A549 (cell line): ENCODE data around the gene NFKBIZ. TPM values are rescaled to one million over a fixed set of nuclear protein-coding genes. Genes with fewer than 3 reads are reported as not detected.
A peak's percentile ranks its signal among the peaks of the same experiment; 100 is the strongest.

ENCODE experiments used
- ATAC-seq, 2 experiments: fragments of 200-7000 bp in 1 of 2; fragments of >200 bp in 1 of 2; cut with Nextera tagmentation in 1 of 2; cut with Tn5 transposase in 1 of 2; 3 replicates each; pipeline versions ENCODE4 v1.8.0 to v1.9.1; 2018 to 2020; ENCODE audit warnings: mild to moderate bottlenecking in 1 of 2, moderate library complexity in 1 of 2
- CTCF ChIA-PET: fragments of 300-600 bp; sonication (Branson Sonifier 250); formaldehyde crosslinking; extraction: SDS; loops from one replicate; lab custom pipeline; 2021; ENCODE audit warnings: antibody characterized with exemption, inconsistent platforms; lab: Yijun Ruan, JAX
- POLR2A ChIA-PET: fragments of 350-600 bp; formaldehyde crosslinking; extraction: SDS; loops from one replicate; lab custom pipeline; 2021; ENCODE audit warnings: antibody characterized with exemption, inconsistent platforms; lab: Yijun Ruan, JAX
- DNase-seq, 2 experiments: peaks; one replicate each; pipeline versions ENCODE4 v3.0.0 to v3.0.0-alpha.2; 2011 to 2016; ENCODE audit warnings: low read depth in 1 of 2, low spot score in 1 of 2
- FAIRE-seq: peaks from 2 replicates; lab custom pipeline; 2011; peaks lifted over from hg19 to GRCh38; lab: Jason Lieb, UNC
- H3K27ac ChIP-seq, 2 experiments: fragments of >200 bp; sonication (Bioruptor Twin); formaldehyde crosslinking; 3 replicates each; pipeline ENCODE4 v1.5.1; 2016 to 2017
- H3K4me1 ChIP-seq: fragments of >200 bp; sonication (Bioruptor Twin); formaldehyde crosslinking; 3 replicates; pipeline ENCODE4 v1.6.1; 2016
- H3K4me2 ChIP-seq: fragments of >200 bp; sonication (Bioruptor Twin); formaldehyde crosslinking; 3 replicates; pipeline ENCODE4 v1.6.1; 2016
- H3K4me3 ChIP-seq: fragments of >200 bp; sonication (Bioruptor Twin); formaldehyde crosslinking; 3 replicates; pipeline ENCODE4 v1.5.1; 2016
- H3K9me3 ChIP-seq: fragments of >200 bp; sonication (Bioruptor Twin); formaldehyde crosslinking; 3 replicates; pipeline ENCODE4 v1.6.1; 2016
- ATOH8 ChIP-seq: fragments of 250-450 bp; sonication (Bioruptor Pico); IDR thresholded peaks from 2 replicates; pipeline ENCODE4 v1.5.0; 2020; ENCODE audit warnings: low read depth, mild to moderate bottlenecking, moderate library complexity
- BCL3 ChIP-seq: fragments of >200 bp; sonication (Bioruptor Twin); formaldehyde crosslinking; IDR thresholded peaks from 3 replicates; pipeline ENCODE4 v1.6.1; 2016
- CBX8 ChIP-seq: fragments of 200-600 bp; sonication (generic); IDR thresholded peaks from 2 replicates; pipeline ENCODE4 v1.6.1; 2016
- EP300 ChIP-seq, 2 experiments: fragments of >200 bp; sonication (Bioruptor Twin); formaldehyde crosslinking; IDR thresholded peaks; 2 replicates in 1 of 2; 3 replicates in 1 of 2; pipeline ENCODE4 v1.6.1; 2016 to 2017
- ESRRA ChIP-seq: fragments of 150-350 bp; IDR thresholded peaks from 2 replicates; pipeline ENCODE4 v1.6.1; 2014; ENCODE audit warnings: mild to moderate bottlenecking, low read length, borderline replicate concordance
- HEYL ChIP-seq: fragments of 250-450 bp; sonication (Bioruptor Pico); IDR thresholded peaks from 2 replicates; pipeline ENCODE4 v1.8.0; 2021; ENCODE audit warnings: mild to moderate bottlenecking, moderate library complexity
- HMGXB4 ChIP-seq: fragments of 250-450 bp; sonication (Bioruptor Pico); IDR thresholded peaks from 2 replicates; pipeline ENCODE4 v1.5.0; 2021; ENCODE audit warnings: mild to moderate bottlenecking, moderate library complexity, borderline replicate concordance
- HOXB13 ChIP-seq: fragments of 250-450 bp; sonication (Bioruptor Pico); IDR thresholded peaks from 2 replicates; pipeline ENCODE4 v1.5.0; 2020; ENCODE audit warnings: low read depth, mild to moderate bottlenecking, moderate library complexity
- JUN ChIP-seq, 2 experiments: fragments of >200 bp; sonication (Bioruptor Twin); formaldehyde crosslinking; IDR thresholded peaks; 2 replicates in 1 of 2; 3 replicates in 1 of 2; pipeline ENCODE4 v1.6.1; 2016 to 2017
- JUNB ChIP-seq: fragments of >200 bp; sonication (Bioruptor Twin); formaldehyde crosslinking; IDR thresholded peaks from 2 replicates; pipeline ENCODE4 v1.6.1; 2016
- KDM5A ChIP-seq: fragments of 200-600 bp; sonication (generic); IDR thresholded peaks from 2 replicates; pipeline ENCODE4 v1.6.1; 2016; ENCODE audit warnings: antibody characterized with exemption, mild to moderate bottlenecking
- NPAS2 ChIP-seq: fragments of 250-450 bp; sonication (Bioruptor Pico); IDR thresholded peaks from 2 replicates; pipeline ENCODE4 v1.8.0; 2022; ENCODE audit warnings: mild to moderate bottlenecking, moderate library complexity, borderline replicate concordance
- NR3C1 ChIP-seq: fragments of >200 bp; sonication (Bioruptor Twin); formaldehyde crosslinking; IDR thresholded peaks from 3 replicates; pipeline ENCODE4 v1.6.1; 2017
- POLR2A ChIP-seq: IDR thresholded peaks from 2 replicates; pipeline ENCODE4 v1.6.1; 2012; ENCODE audit warnings: mild to moderate bottlenecking, low read length
- RARB ChIP-seq: fragments of 250-450 bp; sonication (Bioruptor Pico); IDR thresholded peaks from 2 replicates; pipeline ENCODE4 v1.8.0; 2021; ENCODE audit warnings: mild to moderate bottlenecking, moderate library complexity
- RCOR1 ChIP-seq: fragments of 150-350 bp; IDR thresholded peaks from 2 replicates; pipeline ENCODE4 v1.6.1; 2014; ENCODE audit warnings: antibody characterized with exemption, low read length, low read depth
- RFX5 ChIP-seq: fragments of 450-650 bp; IDR thresholded peaks from 2 replicates; pipeline ENCODE4 v1.7.1; 2014; ENCODE audit warnings: antibody characterized with exemption, mild to moderate bottlenecking, moderate library complexity
- TFCP2L1 ChIP-seq: fragments of 250-450 bp; sonication (Bioruptor Pico); IDR thresholded peaks from 2 replicates; pipeline ENCODE4 v1.5.0; 2021; ENCODE audit warnings: mild to moderate bottlenecking
- TP53 ChIP-seq: fragments of 250-450 bp; sonication (Bioruptor Pico); IDR thresholded peaks from 2 replicates; pipeline ENCODE4 v1.5.0; 2021; ENCODE audit warnings: mild to moderate bottlenecking, moderate library complexity
- ZFP36 ChIP-seq: fragments of 450-650 bp; IDR thresholded peaks from 2 replicates; pipeline ENCODE4 v1.6.1; 2014; ENCODE audit warnings: borderline replicate concordance; ENCODE audit not compliant: partially characterized antibody
- ZNF302 ChIP-seq: fragments of 250-450 bp; sonication (Bioruptor Pico); IDR thresholded peaks from 2 replicates; pipeline ENCODE4 v1.9.0; 2021; ENCODE audit warnings: inconsistent platforms, mild to moderate bottlenecking, moderate library complexity
- WGBS: methylation state at CpG from one replicate; pipeline ENCODE4 v1.1.6; 2017; ENCODE audit errors: missing lambda C conversion rate; 5-methylcytosine and 5-hydroxymethylcytosine counted together
- polyA plus RNA-seq, 4 experiments: library from polyadenylated mRNA; depleted of rRNA in 3 of 4; stranded (reverse); fragments of >200 nt; fragmentation: RNase III in 1 of 4; extraction: RNeasy Plus Mini Kit Qiagen cat#74134 plus additional on column Dnase treatment in 1 of 4; gene quantifications; 2 replicates in 3 of 4; 3 replicates in 1 of 4; pipeline ENCODE4 v1.2.3, GENCODE V29; 2011 to 2017
- TF ChIP-seq, protein P1 (sequence below): IDR thresholded peaks from 2 replicates; pipeline ENCODE4 v1.6.1; 2012
- TF ChIP-seq, protein P2 (sequence below): fragments of 450-650 bp; IDR thresholded peaks from 2 replicates; pipeline ENCODE4 v1.6.1; 2014; ENCODE audit warnings: antibody characterized with exemption

The NFKBIZ gene
- polyA plus RNA-seq, 2 of the 4 experiments (the other 2 are of a cell fraction), result 19.8 to 36.1 TPM

DNA sequence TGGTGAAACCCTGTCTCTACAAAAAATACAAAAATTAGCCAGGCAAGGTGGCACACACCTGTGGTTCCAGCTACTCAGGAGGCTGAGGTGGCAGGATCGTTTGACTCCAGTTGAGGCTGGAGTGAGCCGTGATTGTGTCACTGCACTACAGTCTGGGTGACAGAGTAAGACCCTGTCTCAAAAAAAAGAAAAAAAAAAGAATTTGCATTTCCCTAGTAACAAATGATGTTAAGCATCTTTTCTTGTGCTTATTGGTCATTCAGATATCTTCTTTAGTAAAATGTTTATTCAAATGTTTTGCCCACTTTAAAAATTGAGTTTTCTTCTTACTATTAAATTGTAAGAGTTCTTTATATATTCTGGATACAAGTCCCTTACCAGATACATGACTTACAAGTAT is 48.7 kb downstream of the NFKBIZ start:
- FAIRE-seq, result no peak
- 90% methylated on average over 2 of the region's 2 CpGs for WGBS

DNA sequence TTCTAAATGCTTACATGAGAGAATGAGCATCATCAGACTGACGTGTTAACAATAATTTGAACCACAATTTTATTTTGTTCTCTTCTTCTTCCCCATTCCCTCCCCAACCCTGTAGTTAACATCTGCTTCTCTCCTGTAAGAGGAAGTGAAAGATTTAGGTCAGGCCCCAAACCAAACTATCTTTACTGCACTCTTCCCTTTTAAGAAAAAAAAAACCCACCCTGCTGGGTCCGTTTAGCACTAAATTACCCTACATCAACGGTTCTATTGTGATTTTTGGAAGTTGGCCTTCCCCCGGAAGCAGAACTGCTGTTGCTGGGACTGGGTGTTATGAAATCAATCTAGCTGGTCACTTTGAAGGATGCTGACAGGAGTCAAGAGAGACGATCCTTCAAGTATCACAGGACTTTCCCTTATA is 49.4 kb downstream of the NFKBIZ start:
- DNase-seq, result no peak
- Histone ChIP-seq H3K4me2 (no peak overlapping the region), H3K27ac (no peak overlapping the region), H3K9me3 (peaks cover 6% of the 10 kb centered on the region; the same call in 2 of the 3 replicates), H3K4me3 (no peak overlapping the region), H3K4me1 (peaks cover 19% of the 10 kb centered on the region; the same call in 2 of the 3 replicates)
- ATAC-seq, result no peak
- WGBS, result 63% methylated on average over 5 of the region's 5 CpGs
- FAIRE-seq, result no peak
- ChIA-PET CTCF (no interaction called here), POLR2A (interaction anchor here (1.0 kb wide), 1 partner anchor 49 kb away, joined by 3 read pairs; the partner anchor contains the start of gene NFKBIZ)
- TF ChIP-seq JUN (IDR thresholded peaks at IDR 0.05) (no peak), NPAS2 (CRISPR knock-in tag) (no peak), JUNB (no peak), TP53 (CRISPR knock-in tag) (no peak)
- TF ChIP-seq, protein P1, sequence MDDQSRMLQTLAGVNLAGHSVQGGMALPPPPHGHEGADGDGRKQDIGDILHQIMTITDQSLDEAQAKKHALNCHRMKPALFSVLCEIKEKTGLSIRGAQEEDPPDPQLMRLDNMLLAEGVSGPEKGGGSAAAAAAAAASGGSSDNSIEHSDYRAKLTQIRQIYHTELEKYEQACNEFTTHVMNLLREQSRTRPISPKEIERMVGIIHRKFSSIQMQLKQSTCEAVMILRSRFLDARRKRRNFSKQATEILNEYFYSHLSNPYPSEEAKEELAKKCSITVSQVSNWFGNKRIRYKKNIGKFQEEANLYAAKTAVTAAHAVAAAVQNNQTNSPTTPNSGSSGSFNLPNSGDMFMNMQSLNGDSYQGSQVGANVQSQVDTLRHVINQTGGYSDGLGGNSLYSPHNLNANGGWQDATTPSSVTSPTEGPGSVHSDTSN, result no peak

More for the DNA sequence above, 48.7 kb downstream of the NFKBIZ start:
- no peak overlapping the region for H3K27ac ChIP-seq
- no peak overlapping the region for H3K4me2 ChIP-seq
- H3K4me3 ChIP-seq, result no peak overlapping the region
- ChIA-PET CTCF (no interaction called here), POLR2A (no interaction called here)
- peaks cover 6% of the 10 kb centered on the region; the same call in 2 of the 3 replicates for H3K9me3 ChIP-seq
- no peak for DNase-seq
- ATAC-seq, result no peak
- H3K4me1 ChIP-seq, result peaks cover 13% of the 10 kb centered on the region; the same call in 2 of the 3 replicates
- TF ChIP-seq CBX8 (no peak), ZNF302 (CRISPR knock-in tag) (no peak), NR3C1 (no peak), RFX5 (peak; percentile 92)

DNA sequence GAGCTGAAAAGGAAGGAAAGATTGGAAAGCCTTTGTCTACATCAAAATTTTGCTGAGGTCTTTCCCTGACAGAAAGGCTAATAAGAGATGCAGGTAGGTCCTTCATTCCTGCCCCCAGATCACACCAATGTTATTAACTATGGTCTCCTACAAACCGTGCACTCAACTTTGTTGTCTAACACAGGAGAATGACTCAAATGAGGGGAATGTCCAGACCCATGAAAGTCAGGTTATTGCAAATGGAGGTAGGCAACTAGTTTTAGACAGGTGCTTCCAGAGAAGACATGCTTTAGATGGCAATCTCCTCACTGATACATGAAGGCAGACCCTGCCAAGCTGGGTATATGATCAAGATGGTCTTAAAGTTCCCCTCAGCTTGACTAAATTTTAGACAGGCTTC is 51.0 kb downstream of the NFKBIZ start:
- peaks cover 6% of the 10 kb centered on the region; the same call in 2 of the 3 replicates for H3K9me3 ChIP-seq
- CTCF ChIA-PET, result no interaction called here
- no peak for ATAC-seq
- POLR2A ChIA-PET, result no interaction called here
- H3K27ac ChIP-seq, result 0 out of 6 replicates have a peak overlapping the region, but pooled peaks of 1 of the 2 experiments have one; percentile 0
- TF ChIP-seq KDM5A, result no peak
- TF ChIP-seq ESRRA, result no peak
- TF ChIP-seq, protein P2, sequence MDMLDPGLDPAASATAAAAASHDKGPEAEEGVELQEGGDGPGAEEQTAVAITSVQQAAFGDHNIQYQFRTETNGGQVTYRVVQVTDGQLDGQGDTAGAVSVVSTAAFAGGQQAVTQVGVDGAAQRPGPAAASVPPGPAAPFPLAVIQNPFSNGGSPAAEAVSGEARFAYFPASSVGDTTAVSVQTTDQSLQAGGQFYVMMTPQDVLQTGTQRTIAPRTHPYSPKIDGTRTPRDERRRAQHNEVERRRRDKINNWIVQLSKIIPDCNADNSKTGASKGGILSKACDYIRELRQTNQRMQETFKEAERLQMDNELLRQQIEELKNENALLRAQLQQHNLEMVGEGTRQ, result no peak
- TF ChIP-seq ATOH8, result no peak
- no peak for TF ChIP-seq HEYL (CRISPR knock-in tag)
- no peak for TF ChIP-seq RCOR1
- TF ChIP-seq TFCP2L1 (CRISPR knock-in tag), result no peak
- TF ChIP-seq HOXB13 (CRISPR knock-in tag), result no peak
- TF ChIP-seq POLR2A, result no peak
- TF ChIP-seq EP300 (IDR thresholded peaks at IDR 0.05), result no peak
- TF ChIP-seq RARB (CRISPR knock-in tag), result no peak
- no peak for TF ChIP-seq ZFP36
- no peak for TF ChIP-seq BCL3
- TF ChIP-seq HMGXB4 (CRISPR knock-in tag), result no peak
- TF ChIP-seq, all 56 proteins: peak for 0
- DNase-seq (no peak), FAIRE-seq (peak; percentile 28)
- WGBS, result 47% methylated on average over 1 of the region's 1 CpG
- H3K4me2 ChIP-seq, result no peak overlapping the region
- no peak overlapping the region for H3K4me3 ChIP-seq
- peaks cover 23% of the 10 kb centered on the region; the same call in 2 of the 3 replicates for H3K4me1 ChIP-seq
